ENCODE data around the gene NDST3. TPM values are rescaled to one million over a fixed set of nuclear protein-coding genes. Genes with fewer than 3 reads are reported as not detected.

The NDST3 gene
- total RNA-seq, 4 donors from 2014 or later = under 0.01 TPM; not detected in 3

DNA sequence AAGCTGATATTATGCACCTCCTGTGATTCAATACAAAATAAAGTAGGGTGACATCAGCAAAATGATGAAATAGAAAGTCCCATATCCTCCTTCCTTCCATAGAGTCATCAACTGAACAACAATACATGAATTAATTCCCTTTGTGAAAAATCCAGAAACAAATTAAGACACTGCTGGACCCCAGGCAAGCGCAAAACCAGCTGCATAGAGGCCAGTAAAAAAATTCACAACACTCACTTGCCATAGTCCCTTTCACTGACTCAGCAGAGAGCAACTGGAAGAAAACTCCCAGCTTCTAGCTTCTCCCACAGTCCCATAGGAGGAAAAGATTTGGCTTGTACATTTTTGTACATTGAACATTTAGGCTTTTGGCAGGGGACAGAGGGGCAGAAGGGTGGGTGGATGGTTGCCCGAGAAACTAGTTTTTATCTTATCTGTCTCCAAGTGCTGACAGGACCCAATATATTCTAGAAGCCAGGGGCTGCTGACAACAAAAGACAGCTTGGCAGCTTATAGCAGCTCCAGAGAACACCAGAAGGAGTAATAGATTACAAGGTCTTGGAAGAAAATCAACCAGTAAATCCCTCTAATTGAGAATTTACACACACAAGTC, 124.6 kb downstream of the NDST3 start:
- no peaks in the 10 kb centered on the region for H3K4me1 ChIP-seq
- H3K27me3 ChIP-seq = no peaks in the 10 kb centered on the region
- TF ChIP-seq POLR2A (IDR thresholded peaks at IDR 0.05; ENCODE audit: low read depth) (no peak), POLR2AphosphoS5 (IDR thresholded peaks at IDR 0.05) (no peak), EP300 (IDR thresholded peaks at IDR 0.05) (no peak)
- TF ChIP-seq, protein P1, sequence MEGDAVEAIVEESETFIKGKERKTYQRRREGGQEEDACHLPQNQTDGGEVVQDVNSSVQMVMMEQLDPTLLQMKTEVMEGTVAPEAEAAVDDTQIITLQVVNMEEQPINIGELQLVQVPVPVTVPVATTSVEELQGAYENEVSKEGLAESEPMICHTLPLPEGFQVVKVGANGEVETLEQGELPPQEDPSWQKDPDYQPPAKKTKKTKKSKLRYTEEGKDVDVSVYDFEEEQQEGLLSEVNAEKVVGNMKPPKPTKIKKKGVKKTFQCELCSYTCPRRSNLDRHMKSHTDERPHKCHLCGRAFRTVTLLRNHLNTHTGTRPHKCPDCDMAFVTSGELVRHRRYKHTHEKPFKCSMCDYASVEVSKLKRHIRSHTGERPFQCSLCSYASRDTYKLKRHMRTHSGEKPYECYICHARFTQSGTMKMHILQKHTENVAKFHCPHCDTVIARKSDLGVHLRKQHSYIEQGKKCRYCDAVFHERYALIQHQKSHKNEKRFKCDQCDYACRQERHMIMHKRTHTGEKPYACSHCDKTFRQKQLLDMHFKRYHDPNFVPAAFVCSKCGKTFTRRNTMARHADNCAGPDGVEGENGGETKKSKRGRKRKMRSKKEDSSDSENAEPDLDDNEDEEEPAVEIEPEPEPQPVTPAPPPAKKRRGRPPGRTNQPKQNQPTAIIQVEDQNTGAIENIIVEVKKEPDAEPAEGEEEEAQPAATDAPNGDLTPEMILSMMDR (IDR thresholded peaks at IDR 0.05) = no peak
- H3K36me3 ChIP-seq = no peaks in the 10 kb centered on the region
- H3K27ac ChIP-seq (replicated peaks in 1 of 4) = no peak overlapping the region
- WGBS = 70% methylated on average over 2 of the region's 2 CpGs
- H3K9me3 ChIP-seq = peaks cover 0 to 17% (median 7%) of the 10 kb centered on the region in 4 donors
- H3K4me3 ChIP-seq = no peak overlapping the region
- DNase-seq (ENCODE audit: extremely low spot score) = no peak
- intact Hi-C loops (cut with DNase I) = no loop called here

DNA sequence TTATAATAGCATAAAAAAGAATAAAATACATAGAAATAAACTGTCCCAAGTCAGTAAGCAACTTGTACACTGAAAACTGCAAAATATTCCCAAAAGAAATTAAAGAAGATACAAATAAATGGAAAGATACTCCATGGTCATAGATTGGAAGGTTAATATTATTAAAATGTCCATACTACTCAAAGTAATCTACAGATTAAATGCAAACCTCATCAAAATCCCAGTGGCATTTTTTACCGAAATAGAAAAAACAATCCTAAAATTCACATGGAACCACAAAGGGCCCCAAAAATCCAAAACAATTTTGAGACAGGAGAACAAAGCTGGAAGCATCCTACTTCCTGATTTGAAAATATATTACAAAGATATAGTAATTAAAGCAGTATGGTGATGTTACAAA, 133.0 kb downstream of the NDST3 start:
- WGBS = 94% methylated on average over 1 of the region's 1 CpG
- DNase-seq (ENCODE audit: extremely low spot score) = no peak
- Histone ChIP-seq H3K36me3 (no peaks in the 10 kb centered on the region), H3K27ac (replicated peaks in 1 of 4) (no peak overlapping the region), H3K4me3 (no peak overlapping the region), H3K9me3 (peaks cover 0 to 9% (median 0%) of the 10 kb centered on the region in 4 donors), H3K4me1 (no peaks in the 10 kb centered on the region), H3K27me3 (no peaks in the 10 kb centered on the region)
- TF ChIP-seq EP300 (IDR thresholded peaks at IDR 0.05) (no peak), POLR2AphosphoS5 (IDR thresholded peaks at IDR 0.05) (no peak), POLR2A (IDR thresholded peaks at IDR 0.05; ENCODE audit: low read depth) (no peak)
- TF ChIP-seq, protein P1 (IDR thresholded peaks at IDR 0.05) = no peak
- intact Hi-C loops (cut with DNase I) = no loop called here

DNA sequence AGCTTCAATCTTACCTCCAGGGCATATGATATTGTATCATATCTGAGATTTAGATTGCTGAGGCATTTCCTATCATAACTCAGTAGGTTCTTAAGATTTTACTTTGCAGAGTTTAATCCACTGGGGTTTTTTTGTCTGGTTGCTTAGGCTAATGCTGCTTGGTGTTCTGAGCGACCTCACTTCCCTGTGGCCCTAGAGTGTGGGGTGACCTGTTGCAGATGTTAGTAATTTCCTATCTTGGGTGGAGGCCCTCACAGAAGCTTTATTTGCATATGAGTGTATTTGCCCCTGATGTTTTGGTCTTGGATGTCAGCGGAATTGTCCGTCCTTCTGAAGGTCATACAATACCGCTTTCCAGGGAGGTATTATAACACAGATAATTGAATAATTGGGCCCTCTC, 137.1 kb downstream of the NDST3 start:
- Histone ChIP-seq H3K27me3 (no peaks in the 10 kb centered on the region), H3K4me3 (no peak overlapping the region), H3K36me3 (no peaks in the 10 kb centered on the region), H3K27ac (replicated peaks in 1 of 4) (no peak overlapping the region), H3K9me3 (peaks cover 0 to 9% (median 0%) of the 10 kb centered on the region in 4 donors), H3K4me1 (no peaks in the 10 kb centered on the region)
- no peak for DNase-seq (ENCODE audit: extremely low spot score)
- 94% methylated on average over 4 of the region's 4 CpGs for WGBS
- TF ChIP-seq POLR2A (IDR thresholded peaks at IDR 0.05; ENCODE audit: low read depth) = no peak
- no peak for TF ChIP-seq POLR2AphosphoS5 (IDR thresholded peaks at IDR 0.05)
- TF ChIP-seq EP300 (IDR thresholded peaks at IDR 0.05) = no peak
- TF ChIP-seq, protein P1 (IDR thresholded peaks at IDR 0.05) = no peak
- intact Hi-C loops (cut with DNase I) = no loop called here

DNA sequence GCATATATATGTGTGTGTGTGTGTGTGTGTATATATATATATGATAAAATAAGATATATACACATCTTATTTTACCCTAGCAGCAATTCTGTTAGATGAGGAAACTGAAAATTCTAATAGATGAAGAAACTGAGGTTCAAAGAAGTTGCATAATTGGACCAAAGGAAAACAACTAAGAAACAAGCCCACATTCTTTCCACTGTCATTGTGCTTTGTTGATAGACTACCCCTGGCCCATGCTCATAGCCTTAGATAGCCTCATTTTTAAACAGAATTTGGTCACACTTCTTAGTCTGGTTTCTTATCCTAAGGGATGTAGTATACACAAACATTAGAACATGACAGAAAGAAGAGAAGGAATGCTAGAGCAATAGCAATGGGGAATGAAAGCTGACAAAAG, 138.8 kb downstream of the NDST3 start:
- H3K36me3 ChIP-seq = no peaks in the 10 kb centered on the region
- no peaks in the 10 kb centered on the region for H3K9me3 ChIP-seq
- TF ChIP-seq POLR2A (IDR thresholded peaks at IDR 0.05; ENCODE audit: low read depth) (no peak), POLR2AphosphoS5 (IDR thresholded peaks at IDR 0.05) (no peak), EP300 (IDR thresholded peaks at IDR 0.05) (no peak)
- TF ChIP-seq, protein P1 (IDR thresholded peaks at IDR 0.05) = no peak
- intact Hi-C loops (cut with DNase I) = no loop called here
- no peak for DNase-seq (ENCODE audit: extremely low spot score)
- H3K27me3 ChIP-seq = no peaks in the 10 kb centered on the region
- no peak overlapping the region for H3K27ac ChIP-seq (replicated peaks in 1 of 4)
- no peaks in the 10 kb centered on the region for H3K4me1 ChIP-seq
- no peak overlapping the region for H3K4me3 ChIP-seq

Measured in esophagus muscularis mucosa (tissue), 4 donors.